Upper lobe of left lung (tissue), 4 donors: ENCODE results near the gene GTF2A1.

ENCODE experiments used
- CTCF ChIP-seq, 6 experiments: fragments of 450-650 bp in 4 of 6; fragments of 200-600 bp in 2 of 6; sonication (generic) in 2 of 6; IDR thresholded peaks; one replicate each; pipeline ENCODE4 v1.5.1; 2016 to 2019; ENCODE audit warnings: antibody characterized with exemption in 6 of 6
- EP300 ChIP-seq, 4 donors: sonication (generic); formaldehyde crosslinking; IDR thresholded peaks; one replicate each; pipeline ENCODE4 v1.5.1; 2017; ENCODE audit warnings: antibody characterized with exemption in 4 of 4, control low read depth in 2 of 4

- no peak for TF ChIP-seq CTCF (IDR thresholded peaks at IDR 0.05)
- TF ChIP-seq EP300 (IDR thresholded peaks at IDR 0.05) = no peak
These were observed 73.4 kb downstream of the GTF2A1 start for GRCh38 chr14:81147140-81147897.
